CD4-positive, alpha-beta T cell treated with Interleukin-15 for 1 hour (primary cell): ENCODE measurements around the gene FRAT2.
"Not testable (repeated sequence)": the region's sequence is repeated elsewhere in the genome, so short reads cannot be mapped to it uniquely, and the experiment has no call there.

Source experiments
- DNase-seq: peaks from one replicate; pipeline ENCODE4 v3.0.0-alpha.2; 2020

FRAT2 gene

GRCh38 chr10:97355571-97355975, 21.0 kb upstream of the FRAT2 start:
- peak; percentile 14 for DNase-seq

GRCh38 chr10:97353945-97354344, 19.4 kb upstream of the FRAT2 start:
- peak; percentile 73 for DNase-seq

GRCh38 chr10:97349752-97350513, 15.4 kb upstream of the FRAT2 start:
- DNase-seq: no peak

DNA sequence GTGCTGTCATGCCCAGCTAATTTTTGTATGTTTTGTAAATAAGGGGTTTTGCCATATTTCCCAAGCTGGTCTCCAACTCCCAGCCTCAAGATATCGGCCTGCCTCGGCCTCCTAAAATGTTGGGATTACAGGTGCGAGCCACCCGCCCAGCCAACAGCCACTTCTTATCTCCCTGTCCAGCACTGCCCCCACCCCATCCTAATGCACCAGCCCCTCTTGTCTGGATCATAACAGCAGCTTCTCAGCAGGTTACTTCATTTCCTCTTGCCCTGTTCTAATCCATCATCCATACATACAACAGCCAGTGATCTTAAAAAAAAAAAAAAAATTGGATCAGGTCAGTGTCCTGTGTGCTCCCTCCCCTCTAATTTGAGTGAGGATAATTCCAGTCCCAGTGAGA, 12.8 kb upstream of the FRAT2 start:
- DNase-seq: no peak

DNA sequence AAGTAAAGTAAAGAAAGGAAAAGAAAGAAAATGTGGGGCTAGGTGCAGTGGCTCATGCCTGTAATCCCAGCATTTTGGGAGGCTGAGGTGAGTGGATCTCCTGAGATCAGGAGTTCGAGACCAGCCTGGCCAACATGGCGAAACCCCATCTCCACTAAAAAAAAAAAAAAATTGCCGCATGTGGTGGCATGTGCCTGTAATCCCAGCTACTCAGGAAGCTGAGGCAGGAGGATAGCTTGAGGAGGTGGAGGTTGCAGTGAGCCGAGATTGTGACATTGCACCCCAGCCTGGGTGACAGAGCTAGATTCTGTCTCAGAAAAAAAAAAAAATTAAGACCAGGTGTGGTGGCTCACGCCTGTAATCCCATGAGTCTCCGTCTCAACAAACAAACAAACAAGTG, 9.1 kb upstream of the FRAT2 start:
- not testable (repeated sequence) for DNase-seq

- no peak for DNase-seq
These were observed 6.9 kb upstream of the FRAT2 start for GRCh38 chr10:97341416-97341815.

GRCh38 chr10:97338041-97338440, 3.5 kb upstream of the FRAT2 start:
- no peak for DNase-seq

DNA sequence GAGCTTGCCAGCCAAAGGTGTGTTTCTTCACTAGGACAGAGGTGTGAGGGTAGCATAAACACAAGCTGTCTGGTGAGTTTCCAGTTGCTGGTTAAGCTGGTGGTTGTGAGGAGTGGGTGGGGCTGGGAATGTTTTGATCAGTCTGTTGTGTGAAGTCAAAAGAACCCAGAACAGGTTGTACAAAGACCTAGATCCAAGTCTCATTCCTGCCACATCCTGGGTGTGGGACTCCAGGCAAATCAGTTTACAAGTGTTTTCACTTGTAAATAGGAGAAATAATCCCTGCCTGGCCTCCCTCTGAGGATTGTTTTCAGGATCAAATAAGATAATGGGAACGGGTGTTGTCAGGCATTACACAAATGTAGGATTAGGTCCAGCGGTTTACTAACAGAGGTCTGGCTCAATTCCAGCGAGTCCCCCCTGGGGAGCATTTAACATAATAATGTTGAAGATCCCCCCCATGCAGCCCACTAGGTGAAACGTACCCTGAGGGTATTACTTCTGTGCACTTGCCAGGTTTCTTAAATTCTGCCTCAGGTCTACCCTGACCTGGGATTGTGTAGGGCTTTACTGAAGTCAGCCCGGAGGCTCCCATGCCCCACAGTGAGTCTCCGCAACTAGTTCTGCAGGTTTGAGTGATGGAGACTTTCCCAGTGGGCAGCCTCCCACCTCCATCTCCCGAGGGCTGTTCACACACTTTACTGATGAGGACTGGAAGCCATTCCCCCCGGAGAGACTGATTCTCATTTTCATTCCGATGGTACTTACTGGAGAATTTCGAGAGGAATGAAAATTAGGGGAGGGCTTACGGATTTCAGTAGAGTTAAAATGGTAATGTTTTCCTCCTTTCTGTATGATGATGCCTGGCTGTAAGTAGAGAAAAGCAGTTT, 2.7 kb upstream of the FRAT2 start:
- no peak for DNase-seq

- no peak for DNase-seq
These were observed 1.9 kb upstream of the FRAT2 start for GRCh38 chr10:97336446-97336845.

DNA sequence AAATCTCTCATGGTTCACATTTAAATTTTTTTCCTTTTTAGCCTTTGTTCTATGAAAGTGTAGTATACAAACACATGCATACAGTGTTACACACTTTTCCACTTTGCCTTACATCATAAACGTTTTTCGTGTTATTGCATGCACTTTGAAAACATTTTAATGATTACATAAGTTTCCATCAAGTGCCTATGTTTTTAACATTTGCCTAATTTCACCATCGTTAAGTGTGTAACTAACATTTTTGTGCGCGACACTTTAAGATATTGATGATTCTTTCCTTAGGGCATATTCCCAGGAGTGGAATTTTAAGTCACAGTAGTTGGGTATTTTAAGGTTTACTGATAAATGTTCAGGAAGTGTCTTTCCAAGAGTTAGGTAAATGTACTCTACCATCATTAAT, 1.5 kb upstream of the FRAT2 start:
- DNase-seq: no peak

DNA sequence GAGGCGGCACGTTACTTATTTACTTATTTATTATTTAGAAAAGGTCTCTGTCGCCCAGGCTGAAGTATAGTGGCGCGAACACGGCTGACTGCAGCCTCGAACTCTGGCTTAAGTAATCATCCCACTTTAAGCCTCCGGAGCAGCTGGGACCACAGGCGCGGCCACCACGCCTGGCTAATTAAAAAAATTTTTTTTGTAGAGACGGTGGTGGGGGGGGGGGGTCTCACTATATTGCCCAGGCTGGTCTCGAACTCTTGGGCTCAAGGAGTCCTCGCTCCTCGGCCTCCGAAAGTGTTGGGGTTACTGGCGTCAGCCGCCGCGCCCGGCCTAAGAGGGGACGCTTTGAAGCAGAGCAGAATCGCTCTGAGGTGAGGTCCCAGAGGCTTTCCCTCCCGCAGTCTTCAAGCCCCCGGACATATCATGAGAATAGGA, 675 bp upstream of the FRAT2 start:
- DNase-seq: no peak

GRCh38 chr10:97333601-97334369, 744 bp downstream of the FRAT2 start:
- DNase-seq: peak; percentile 49

- DNase-seq: no peak
These were observed 1.3 kb downstream of the FRAT2 start for GRCh38 chr10:97333351-97333600.

GRCh38 chr10:97332591-97333350, 1.8 kb downstream of the FRAT2 start:
- no peak for DNase-seq

DNA sequence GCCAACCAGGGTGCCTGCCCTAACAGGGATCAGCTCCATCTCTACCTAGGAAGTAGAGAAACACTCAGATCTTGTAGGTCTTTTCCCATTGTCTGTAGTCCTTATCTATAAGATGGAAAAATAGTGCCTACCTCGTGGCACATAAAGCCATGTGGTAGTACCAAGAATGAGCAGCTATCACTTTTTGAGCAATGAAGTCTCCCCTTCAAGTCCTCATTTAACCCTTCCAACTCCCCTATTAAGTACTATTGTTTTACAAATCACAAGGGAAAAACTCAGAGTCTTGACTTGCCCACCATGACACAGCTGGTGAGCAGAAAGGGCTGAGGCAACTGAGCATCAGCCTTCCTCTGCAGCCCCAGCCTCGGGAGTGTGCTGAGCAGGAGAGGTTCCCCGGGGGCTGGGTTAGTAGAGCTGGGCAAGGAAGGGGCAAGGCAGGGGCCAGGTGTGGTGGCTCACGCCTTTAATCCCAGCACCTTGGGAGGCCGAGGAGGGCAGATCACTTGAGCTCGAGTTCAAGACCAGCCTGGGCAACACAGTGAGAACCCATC, 3.3 kb downstream of the FRAT2 start:
- no peak for DNase-seq

GRCh38 chr10:97329766-97330165, 4.8 kb downstream of the FRAT2 start:
- no peak for DNase-seq

- DNase-seq: no peak
These were observed 5.7 kb downstream of the FRAT2 start for GRCh38 chr10:97328646-97329453.

DNA sequence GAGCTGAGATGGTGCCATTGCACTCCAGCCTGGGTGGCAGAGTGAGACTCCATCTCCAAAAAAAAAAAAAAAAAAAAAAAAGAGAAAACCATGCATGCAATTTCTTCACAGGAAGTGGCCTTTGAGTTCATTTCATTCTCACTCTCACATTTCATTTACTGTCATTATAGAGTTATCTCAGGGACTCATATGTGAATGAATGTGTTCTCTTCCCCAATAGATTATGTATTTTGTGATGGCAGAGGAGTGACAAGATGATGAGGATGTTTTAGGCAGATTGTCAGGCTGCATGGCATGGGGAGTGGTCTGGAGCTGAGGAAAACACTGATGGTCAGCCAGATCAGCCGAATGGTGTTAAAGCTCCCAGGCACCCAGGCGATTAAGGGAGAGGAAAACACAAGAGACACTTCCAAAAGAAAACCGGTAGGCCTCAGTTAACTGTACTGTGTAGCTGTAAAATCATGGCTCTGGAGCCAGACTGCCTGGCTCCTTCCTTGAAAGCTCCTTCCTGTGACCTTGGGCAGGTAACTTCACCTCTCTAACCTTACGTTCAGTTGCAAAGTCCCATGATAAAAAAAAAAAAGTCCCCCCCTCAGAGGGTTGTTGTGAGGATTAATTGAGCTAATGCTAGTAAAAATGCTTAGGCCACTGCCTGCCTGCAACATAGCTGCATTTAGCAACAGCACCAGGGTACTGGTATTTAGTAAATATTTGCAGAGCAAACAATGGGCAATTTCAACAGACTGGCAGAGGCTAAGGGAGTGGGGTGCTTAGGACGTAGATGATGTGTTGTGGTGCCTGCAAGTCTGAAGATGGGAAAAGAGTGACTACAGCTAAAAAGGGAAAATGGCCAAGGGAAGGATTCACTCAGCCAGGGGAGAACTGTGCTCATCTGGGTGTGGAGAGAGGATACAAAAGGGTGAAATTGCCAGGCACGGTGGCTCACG, 6.9 kb downstream of the FRAT2 start:
- no peak for DNase-seq

DNA sequence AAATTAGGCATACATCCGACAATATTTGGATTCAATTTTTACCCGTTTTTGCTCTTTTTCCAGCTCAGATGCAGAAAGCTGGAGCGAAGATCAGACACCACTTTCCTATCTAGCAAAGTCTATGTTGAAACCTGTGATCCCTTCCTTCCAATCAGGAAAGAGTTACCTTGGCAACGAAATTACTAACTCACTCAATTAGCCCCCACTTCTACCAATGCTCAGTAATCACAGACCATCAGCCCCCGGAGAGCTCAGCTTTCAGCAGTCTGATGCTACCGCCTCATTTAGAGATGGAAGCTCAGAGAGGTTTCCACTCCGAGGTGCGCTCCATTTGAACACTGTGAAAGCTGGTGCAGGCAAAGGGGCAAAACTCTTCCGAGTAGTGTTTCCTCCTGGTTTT, 8.8 kb downstream of the FRAT2 start:
- DNase-seq: no peak

DNA sequence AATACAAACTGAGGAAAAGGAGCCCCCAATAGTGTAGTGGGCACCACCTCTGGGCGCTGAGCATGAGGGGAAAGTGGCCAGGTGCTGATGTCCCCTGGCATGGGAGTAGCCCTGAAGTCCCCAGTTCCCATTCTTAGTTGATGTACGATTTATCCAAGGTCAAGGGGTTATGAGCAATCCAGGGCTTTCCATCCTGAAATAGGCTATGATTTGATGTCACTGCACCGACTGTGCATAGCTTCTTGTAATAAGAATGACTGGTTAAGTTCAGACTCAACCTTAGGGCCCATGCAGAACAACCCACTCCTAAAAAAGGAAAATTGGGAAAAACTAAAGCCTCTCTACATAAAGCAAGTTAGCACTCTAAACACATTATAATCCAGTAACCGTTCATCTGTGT, 11.0 kb downstream of the FRAT2 start:
- DNase-seq: no peak

GRCh38 chr10:97321804-97322190, 12.7 kb downstream of the FRAT2 start:
- DNase-seq: no peak
